NCI-H345 treated with DMSO at 0.1 percent for 48 hours (cell line): ENCODE data around the gene KIFC1.
"Not testable (repeated sequence)": the region's sequence is repeated elsewhere in the genome, so short reads cannot be mapped to it uniquely, and the experiment has no call there.

Experiments used
- DNase-seq: peaks from one replicate; lab custom pipeline; 2025; ENCODE audit not compliant: unreplicated experiment; lab: John Stamatoyannopoulos, UW

Gene KIFC1, protein sequence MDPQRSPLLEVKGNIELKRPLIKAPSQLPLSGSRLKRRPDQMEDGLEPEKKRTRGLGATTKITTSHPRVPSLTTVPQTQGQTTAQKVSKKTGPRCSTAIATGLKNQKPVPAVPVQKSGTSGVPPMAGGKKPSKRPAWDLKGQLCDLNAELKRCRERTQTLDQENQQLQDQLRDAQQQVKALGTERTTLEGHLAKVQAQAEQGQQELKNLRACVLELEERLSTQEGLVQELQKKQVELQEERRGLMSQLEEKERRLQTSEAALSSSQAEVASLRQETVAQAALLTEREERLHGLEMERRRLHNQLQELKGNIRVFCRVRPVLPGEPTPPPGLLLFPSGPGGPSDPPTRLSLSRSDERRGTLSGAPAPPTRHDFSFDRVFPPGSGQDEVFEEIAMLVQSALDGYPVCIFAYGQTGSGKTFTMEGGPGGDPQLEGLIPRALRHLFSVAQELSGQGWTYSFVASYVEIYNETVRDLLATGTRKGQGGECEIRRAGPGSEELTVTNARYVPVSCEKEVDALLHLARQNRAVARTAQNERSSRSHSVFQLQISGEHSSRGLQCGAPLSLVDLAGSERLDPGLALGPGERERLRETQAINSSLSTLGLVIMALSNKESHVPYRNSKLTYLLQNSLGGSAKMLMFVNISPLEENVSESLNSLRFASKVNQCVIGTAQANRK

DNA sequence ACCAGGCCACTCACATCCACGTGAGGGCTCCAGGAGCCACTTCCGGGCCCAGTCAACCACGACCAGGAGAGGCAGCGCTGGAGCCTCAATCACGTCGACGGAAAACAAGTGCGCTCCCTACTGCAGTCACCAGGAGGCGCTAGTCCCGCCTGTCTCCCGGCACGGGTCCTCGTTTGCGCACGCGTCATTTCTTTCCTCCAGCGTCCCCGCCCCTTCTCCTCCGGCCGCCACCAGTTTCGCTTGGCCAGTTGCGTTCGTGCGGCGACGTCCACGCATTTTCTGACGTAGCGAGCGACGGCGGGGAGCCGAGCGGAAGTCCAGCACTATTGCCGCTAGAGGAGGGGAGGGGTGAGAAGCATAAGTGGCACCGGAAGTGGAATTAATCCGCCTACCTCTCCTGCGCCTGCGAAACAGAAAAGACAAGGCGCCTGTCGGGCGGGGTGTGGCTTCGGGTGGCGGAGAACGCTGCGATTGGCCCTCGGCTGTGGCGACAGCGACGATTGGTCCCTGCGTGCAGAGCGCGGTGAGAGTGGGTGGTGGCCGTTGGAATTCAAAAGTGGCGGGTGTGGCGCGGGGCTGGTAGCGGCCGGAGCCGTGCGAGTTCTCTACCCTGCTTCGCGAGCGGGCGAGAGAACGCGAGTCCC lies at the start of gene KIFC1:
Gene KIFC1 (plus strand): TSS at position 546 of the 644 bp plus-strand sequence. CDS start 163 bp downstream, outside the sequence.
- DNase-seq = peak; percentile 100

DNA sequence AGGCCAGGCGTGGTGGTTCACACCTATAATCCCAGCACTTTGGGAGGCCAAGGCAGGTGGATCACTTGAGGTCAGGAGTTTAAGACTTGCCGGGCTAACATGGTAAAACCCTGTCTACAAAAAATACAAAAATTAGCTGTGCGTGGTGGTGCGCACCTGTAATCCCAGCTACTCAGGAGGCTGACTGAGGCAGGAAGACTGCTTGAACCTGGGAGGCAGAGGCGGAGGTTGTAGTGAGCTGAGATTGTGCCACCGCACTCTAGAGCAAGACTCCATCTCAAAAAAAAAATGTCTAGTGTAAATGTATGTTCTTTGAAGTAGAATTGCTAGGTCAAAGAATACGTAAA lies 48.0 kb upstream of the KIFC1 start:
- not testable (repeated sequence) for DNase-seq

DNA sequence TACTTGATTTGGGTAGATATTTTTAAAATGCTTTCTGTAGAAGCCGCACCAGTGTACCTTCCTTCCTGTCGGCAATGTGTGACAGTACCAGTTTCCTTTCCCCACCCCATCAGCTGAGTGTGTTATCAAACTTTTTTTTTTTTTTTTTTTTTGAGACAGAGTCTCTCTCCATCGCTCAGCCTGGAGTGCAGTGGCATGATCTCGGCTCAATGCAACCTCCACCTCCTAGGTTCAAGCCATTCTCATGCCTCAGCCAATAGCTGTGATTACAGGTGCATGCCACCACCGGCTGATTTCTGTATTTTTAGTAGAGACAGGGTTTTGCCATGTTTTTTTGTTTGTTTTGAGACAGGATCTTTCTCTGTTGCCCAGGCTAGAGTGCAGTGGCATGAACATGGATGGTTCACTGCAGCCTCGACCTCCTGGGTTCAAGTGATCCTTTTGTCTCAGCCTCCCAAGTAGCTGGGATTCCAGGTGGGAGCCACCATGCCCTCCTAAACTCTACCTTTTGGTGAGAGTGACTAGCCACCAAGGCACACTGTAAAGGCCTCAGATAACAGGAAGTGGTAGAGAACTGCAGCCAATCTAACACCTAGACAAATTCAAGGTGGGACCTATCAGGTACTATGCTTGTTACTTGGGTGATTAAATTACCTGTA lies 47.5 kb upstream of the KIFC1 start:
- no peak for DNase-seq

DNA sequence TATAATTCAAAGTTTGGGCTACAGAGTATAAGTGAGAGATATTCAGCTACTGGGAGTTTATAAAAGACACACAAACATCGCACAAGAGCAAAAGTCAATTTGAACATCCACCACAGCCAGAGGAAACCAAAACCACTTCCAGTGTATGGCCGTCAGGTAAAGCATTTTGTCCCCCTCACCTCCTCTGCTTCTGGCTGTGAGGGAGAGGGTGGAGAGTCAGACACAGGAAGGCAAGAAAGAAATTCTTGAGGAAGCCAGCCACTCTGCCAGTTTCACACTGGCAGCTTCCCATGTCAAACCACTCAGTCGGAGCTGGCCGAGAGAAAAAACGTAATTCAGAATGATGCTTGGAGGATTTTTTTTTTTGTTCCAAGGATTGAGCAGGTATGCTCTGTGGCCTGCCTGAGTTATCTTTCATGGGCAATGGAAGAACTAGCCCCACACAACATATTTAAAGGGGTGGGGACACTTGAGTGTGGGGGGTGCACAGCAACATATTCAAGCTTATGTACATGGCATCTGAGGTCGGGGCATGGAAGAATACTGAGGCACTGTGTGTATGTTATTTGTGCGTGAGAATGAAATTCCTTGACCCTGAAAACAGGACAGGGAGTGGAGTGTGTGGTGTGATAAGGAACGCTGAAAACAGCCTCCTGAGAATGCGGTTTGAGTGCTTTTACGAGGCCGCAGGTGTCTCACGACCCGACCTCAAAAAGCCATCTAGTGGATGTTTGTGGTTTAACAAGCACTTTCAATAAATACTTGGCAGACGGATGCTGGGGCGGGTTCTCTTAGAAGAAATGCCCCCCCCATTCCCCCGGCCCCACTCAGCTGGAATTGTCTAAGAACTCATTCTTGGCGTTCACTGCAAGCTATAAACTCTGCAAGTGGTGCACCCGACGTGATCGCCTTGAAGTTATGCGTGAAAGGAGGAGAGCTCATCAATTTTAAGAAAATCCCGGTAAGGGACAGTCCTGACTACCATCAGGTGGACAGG lies 46.6 kb upstream of the KIFC1 start:
- DNase-seq = peak; percentile 26

DNA sequence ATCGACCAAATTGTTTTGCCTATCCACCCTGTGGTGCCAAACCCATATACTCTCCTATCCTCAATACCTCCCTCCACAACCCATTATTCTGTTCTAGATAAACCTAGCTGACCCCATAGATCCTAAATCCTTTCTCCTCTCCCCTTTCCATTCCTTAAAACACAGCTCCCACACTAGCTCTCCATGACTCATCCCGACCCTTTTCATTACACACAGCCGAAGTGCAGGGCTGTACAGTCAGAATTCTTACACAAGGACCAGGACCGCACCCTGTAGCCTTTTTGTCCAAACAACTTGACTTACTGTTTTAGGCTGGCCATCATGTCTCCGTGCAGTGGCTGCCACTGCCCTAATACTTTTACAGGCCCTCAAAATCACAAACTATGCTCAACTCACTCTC lies 44.7 kb upstream of the KIFC1 start:
- DNase-seq = not testable (repeated sequence)

DNA sequence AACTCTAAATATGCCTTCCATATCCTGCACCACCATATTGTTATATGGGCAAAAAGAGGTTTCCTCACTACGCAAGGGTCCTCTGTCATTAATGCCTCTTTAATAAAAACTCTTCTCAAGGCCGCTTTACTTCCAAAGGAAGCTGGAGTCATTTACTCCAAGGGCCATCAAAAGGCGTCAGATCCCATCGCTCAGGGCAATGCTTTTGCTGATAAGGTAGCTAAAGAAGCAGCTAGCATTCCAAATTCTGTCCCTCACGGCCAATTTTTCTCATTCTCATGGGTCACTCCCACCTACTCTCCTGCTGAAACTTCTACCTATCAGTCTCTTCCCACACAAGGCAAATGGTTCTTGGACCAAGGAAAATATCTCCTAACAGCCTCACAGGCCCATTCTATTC lies 43.8 kb upstream of the KIFC1 start:
- no peak for DNase-seq

DNA sequence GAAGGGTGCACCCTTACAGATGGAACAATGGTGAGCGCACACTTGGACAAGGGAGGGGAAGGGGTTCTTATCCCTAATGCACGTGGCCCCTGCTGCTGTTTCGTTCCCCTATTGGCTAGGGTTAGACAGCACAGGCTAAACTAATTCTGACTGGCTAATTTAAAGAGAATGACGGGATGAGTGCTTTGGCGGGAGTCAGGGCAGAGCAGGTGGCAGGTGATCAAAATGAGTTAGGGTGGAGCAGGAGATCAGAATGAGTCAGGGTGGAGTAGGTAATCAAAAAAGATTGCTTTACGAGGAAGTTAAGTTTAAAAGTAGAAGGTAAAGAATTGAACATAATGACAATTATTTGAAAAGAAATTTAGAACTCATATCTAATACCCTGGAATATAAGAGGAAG lies 35.8 kb upstream of the KIFC1 start:
- not testable (repeated sequence) for DNase-seq

DNA sequence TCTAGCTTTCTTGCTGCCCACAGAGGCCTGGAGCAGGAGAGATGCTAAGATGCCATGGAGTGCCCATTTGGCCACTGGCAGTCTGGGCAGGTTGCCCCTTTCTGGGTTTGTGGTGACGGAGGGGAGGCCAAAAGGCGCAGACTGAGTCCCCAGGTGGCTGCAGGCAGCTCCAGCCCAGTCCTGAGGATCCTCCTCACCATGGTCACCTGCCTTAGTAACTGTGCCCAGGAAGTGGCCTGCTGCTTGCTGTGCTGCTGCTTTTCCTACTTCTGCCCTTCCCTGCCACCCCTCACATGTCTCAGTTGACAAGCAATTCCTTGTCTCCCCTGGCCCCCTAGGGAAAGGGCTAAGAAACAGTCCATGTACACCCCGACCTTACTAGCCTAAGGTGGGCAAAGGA lies 35.3 kb upstream of the KIFC1 start:
- DNase-seq = no peak

DNA sequence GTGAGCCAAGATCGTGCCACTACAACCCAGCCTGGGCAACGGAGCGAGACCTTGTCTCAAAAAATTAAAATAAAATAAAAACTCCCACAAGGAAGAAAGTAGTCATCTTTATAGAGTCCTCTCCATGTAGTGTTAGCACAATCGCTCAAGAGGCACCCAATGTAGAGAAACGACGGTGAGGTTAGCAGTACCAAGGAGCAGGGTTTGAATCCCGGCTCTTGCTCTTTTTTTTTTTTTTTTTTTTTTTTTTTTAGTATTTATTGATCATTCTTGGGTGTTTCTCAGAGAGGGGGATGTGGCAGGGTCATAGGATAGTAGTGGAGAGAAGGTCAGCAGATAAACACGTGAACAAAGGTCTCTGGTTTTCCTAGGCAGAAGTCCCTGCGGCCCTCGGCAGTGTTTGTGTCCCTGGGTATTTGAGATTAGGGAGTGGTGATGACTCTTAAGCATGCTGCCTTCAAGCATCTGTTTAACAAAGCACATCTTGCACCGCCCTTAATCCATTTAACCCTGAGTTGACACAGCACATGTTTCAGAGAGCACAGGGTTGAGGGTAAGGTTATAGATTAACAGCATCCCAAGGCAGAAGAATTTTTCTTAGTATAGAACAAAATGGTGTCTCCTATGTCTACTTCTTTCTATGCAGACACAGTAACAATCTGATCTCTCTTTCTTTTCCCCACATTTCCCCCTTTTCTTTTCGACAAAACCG lies 34.3 kb upstream of the KIFC1 start:
- not testable (repeated sequence) for DNase-seq

DNA sequence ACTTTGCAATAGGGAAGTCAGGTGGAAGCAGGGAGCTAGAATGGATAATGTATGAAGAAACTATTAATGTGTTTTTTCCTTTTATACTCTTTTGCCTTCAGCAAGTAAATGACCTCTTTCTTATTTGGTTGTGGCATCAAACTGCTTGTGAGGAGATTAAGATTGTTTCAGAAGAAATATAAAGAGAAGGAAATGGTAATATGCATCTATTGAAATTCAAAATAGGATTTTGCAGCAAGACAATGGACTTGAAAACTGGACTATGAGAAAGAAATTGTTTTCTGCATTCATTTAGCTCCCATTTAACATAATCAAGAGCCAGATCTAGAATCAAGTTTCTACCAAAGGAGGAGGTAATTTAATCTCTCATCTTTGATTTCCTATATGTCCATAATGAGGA lies 32.3 kb upstream of the KIFC1 start:
- DNase-seq = no peak

DNA sequence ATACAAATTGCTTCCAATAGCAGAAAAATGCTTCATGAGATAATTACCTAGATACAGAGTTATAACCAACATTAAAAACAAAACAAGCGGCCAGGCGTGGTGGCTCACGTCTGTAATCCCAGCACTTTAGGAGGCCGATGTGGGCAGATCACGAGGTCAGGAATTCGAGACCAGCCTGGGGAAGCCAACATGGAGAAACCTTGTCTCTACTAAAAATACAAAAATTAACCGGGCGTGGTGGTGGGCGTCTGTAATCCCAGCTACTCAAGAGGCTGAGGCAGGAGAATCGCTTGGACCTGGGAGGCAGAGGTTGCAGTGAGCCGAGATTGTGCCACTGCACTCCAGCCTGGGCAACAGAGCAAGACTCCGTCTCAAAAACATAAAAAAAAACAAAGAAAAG lies 28.1 kb upstream of the KIFC1 start:
- not testable (repeated sequence) for DNase-seq

DNA sequence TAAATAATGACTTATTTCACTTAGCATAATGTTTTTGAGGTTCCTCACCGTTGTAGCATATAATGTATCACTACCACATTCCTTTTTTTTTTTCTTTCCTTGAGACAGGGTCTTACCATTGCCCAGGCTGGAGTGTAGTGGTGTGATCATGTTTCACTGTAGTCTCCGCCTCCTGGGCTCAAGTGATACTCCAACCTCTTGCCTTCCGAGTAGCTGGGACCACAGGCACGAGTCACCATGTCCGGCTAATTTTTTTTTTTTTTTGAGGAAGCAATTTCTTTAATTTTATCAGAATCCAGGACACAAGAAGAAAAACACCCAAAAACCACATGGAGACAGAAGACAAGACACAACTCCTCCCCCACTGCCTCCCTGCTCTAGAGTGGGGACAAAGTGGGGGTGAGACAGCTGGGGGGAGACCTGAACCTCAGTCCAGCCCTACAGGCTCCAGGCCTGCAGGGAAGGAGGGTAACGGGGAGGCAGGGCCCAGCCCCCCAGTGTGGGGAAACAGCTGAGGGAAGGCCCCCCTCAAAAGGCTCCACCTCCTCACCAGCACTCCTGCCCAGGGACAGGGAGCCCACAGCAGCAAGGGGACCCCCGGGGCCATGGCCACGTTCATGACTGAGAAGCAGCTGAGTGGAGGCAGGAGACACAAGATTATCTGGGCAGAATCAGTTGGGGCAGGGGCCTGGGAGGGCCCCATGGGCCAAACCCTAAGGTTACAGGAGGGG lies 27.0 kb upstream of the KIFC1 start:
- DNase-seq = not testable (repeated sequence)

DNA sequence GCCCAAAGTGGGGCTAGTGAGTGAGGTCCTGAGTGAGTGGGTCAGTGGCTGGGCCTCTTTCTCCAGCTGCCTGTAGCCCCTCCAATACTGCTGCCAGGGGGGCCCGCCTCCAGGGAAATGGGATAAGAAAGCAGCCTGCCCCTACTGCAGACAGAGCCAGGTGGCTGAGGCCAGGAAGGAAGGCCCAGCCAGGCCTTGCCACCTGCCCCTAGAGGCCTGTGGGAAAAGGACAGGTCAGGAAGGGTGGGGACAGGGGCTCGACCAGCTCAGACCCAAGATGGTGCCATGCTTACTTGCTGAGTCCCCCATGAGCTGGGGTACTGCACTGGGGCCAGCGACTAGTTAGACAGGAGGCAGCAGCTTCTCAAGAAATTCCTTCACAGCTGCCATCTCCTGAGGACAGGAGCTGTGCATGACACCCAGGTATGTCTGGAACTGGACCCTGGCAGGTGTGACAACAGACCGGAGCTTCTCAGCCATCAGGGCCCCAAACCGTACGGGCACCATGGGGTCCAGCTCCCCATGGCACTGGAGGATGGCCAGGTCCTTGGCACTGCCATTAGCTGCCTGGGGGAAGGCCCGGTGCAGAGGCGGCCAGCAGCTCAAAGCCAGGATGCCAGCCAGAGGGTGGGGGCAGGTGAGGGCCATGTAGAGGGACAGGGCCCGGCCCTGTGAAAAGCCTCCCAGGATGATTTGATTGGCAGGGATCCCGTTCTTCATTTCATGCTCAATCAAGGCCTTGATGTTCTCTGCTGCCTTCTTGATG lies 26.2 kb upstream of the KIFC1 start:
- DNase-seq = not testable (repeated sequence)

DNA sequence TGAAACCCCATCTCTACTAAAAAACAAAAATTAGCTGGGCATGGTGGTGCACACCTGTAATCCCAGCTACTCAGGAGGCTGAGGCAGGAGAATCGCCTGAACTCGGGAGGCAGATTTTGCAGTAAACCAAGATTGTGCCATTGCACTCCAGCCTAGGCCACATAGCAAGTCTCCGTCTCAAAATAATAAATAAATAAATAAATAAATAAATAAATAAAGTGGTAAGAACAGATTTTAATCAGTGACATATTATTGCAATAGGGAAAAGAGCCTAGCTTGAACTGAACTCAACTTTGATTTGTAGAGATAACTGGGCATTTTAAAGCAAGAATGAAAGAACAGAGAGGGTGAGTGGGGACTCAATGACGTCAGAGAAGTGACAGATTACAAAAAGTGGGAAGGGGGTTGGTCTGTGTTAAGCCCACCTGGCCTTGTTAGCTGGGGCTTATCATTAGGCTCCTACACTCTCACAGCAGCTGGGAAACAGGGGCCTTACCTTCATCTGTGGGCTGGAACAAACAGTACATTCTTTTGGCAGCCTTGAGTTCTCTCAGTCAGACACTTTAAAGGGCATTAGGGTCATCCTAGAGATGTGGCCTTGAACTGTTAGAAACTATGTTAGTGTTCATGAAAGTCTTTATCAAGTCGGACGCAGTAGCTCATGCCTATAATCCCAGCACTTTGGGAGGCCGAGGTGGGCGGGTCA lies 24.5 kb upstream of the KIFC1 start:
- no peak for DNase-seq

DNA sequence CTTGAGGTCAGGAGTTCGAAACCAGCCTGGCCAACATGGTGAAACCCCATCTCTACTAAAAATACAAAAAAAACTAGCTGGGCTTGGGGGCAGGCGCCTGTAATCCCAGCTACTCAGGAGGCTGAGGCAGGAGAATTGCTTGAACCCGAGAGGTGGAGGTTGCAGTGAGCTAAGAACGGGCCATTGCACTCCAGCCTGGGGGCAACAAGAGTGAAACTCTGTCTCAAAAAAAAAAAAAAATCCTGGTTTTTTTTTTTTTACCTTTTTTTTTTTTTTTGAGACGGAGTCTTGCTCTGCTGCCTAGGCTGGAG lies 24.0 kb upstream of the KIFC1 start:
- not testable (repeated sequence) for DNase-seq

DNA sequence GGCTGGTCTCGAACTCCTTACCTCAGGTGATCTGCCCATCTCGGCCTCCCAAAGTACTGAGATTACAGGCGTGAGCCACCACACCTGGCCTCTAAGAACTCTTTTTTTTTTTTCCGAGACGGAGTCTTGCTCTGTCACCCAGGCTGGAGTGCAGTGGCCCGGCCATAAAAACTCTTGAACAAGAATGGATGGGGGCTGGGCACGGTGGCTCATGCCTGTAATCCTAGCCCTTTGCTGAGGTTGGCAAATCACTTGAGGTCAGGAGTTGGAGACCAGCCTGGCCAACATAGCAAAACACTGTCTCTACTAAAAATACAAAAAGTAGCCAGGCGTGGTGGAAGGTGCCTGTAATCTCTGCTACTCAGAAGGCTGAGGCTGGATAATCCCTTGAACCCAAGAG lies 19.7 kb upstream of the KIFC1 start:
- DNase-seq = not testable (repeated sequence)

DNA sequence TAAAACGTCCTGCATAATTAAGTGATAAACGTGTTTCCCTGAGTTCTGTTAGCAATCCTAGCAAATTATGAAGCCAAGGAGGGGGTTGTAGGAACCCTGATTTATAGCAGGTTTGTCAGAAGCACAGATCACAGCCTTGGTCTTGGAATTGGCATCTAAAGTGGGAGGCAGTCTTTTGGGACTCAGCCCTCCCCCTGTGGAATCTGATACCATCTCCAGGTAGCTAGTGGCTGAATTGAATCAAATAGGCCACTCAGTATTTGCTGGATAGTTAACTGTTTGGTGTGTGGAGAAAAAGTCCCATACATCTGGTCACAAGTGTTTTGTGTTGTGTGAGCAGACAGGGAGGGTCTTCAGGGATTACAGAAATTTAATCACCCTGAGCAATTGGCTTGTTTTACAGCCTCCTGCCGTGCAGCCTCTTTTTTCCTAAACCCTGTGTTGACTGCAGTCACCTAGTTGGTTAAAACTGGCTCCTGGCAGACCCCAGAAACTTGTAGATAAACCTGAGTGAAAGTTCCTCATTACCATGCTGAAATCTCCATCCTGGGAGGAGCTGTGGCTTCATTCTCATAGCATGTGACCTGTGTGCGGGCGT lies 19.0 kb upstream of the KIFC1 start:
- no peak for DNase-seq
